HepG2 (cell line): ENCODE results near the gene HSPA13. TPM values are rescaled to one million over a fixed set of nuclear protein-coding genes. Genes with fewer than 3 reads are reported as not detected.

Experiments used
- HMGXB3 ChIP-seq: sonication (generic); formaldehyde crosslinking; IDR thresholded peaks from 2 replicates; pipeline ENCODE4 v1.4.0; 2020; ENCODE audit warnings: missing genetic modification reagents, borderline replicate concordance
- HNF1B ChIP-seq: sonication (generic); formaldehyde crosslinking; IDR thresholded peaks from 2 replicates; pipeline ENCODE4 v1.5.1; 2020; ENCODE audit warnings: mild to moderate bottlenecking, moderate library complexity, missing genetic modification reagents
- KAT8 ChIP-seq: IDR thresholded peaks from 2 replicates; pipeline ENCODE4 v1.6.1; 2016; ENCODE audit warnings: missing genetic modification reagents, missing compliant biosample characterization
- KLF11 ChIP-seq: IDR thresholded peaks from 2 replicates; pipeline ENCODE4 v1.6.1; 2016; ENCODE audit warnings: missing compliant biosample characterization
- MIER2 ChIP-seq: IDR thresholded peaks from 2 replicates; pipeline ENCODE4 v1.6.1; 2016; ENCODE audit warnings: missing biosample characterization, missing genetic modification reagents
- POLR2AphosphoS2 ChIP-seq: IDR thresholded peaks from 2 replicates; pipeline ENCODE4 v1.6.1; 2011; ENCODE audit warnings: low read depth, low read length, improper control_type of control experiment
- PREB ChIP-seq: sonication (generic); formaldehyde crosslinking; IDR thresholded peaks from 2 replicates; pipeline ENCODE4 v1.4.0; 2020; ENCODE audit warnings: missing genetic modification reagents
- REL ChIP-seq: sonication (generic); formaldehyde crosslinking; conservative IDR thresholded peaks from 2 replicates; pipeline ENCODE4 v1.8.0; 2022; ENCODE audit warnings: mild to moderate bottlenecking, missing genetic modification reagents, moderate library complexity
- RFX5 ChIP-seq: IDR thresholded peaks from 2 replicates; pipeline ENCODE4 v1.6.1; 2011; ENCODE audit warnings: low read depth, low read length, improper control_type of control experiment
- SALL1 ChIP-seq: sonication (generic); formaldehyde crosslinking; IDR thresholded peaks from 2 replicates; pipeline ENCODE4 v1.8.0; 2022; ENCODE audit warnings: mild to moderate bottlenecking, missing genetic modification reagents
- TCF7L2 ChIP-seq: IDR thresholded peaks from 2 replicates; pipeline ENCODE4 v1.6.1; 2011; ENCODE audit warnings: mild to moderate bottlenecking, low read depth, low read length, moderate library complexity
- THYN1 ChIP-seq: sonication (generic); formaldehyde crosslinking; IDR thresholded peaks from 2 replicates; pipeline ENCODE4 v1.8.1; 2023; ENCODE audit warnings: low read depth, mild to moderate bottlenecking, moderate library complexity, missing genetic modification reagents, borderline replicate concordance
- YEATS2 ChIP-seq: sonication (generic); formaldehyde crosslinking; IDR thresholded peaks from 2 replicates; pipeline ENCODE4 v1.4.0; 2020; ENCODE audit warnings: missing genetic modification reagents, borderline replicate concordance
- ZFP37 ChIP-seq: sonication (generic); formaldehyde crosslinking; IDR thresholded peaks from 2 replicates; pipeline ENCODE4 v1.4.0; 2020; ENCODE audit warnings: missing genetic modification reagents, borderline replicate concordance
- ZFYVE20 ChIP-seq: sonication (generic); formaldehyde crosslinking; IDR thresholded peaks from 2 replicates; pipeline ENCODE4 v1.8.0; 2023; ENCODE audit warnings: low read depth, mild to moderate bottlenecking, moderate library complexity, missing genetic modification reagents, borderline replicate concordance
- ZMYM2 ChIP-seq: sonication (generic); formaldehyde crosslinking; IDR thresholded peaks from 2 replicates; pipeline ENCODE4 v1.8.0; 2022; ENCODE audit warnings: mild to moderate bottlenecking, missing genetic modification reagents
- ZSCAN9 ChIP-seq: IDR thresholded peaks from 2 replicates; pipeline ENCODE4 v1.6.1; 2016; ENCODE audit warnings: borderline replicate concordance
- polyA plus RNA-seq, 8 experiments: library from polyadenylated mRNA; depleted of rRNA in 3 of 8; stranded (reverse) in 7 of 8; unstranded in 1 of 8; fragments of >200 nt; fragmentation: Illumina TruSeq in 4 of 8; extraction: Trizol in 4 of 8; gene quantifications; 2 replicates each; pipeline versions ENCODE4 v1.2.1 to v1.2.3, GENCODE V29; 2011 to 2016; ENCODE audit warnings: low read depth in 4 of 8, missing spikeins in 1 of 8, mixed read lengths in 1 of 8; ENCODE audit not compliant: insufficient read depth in 1 of 8
- total RNA-seq, 5 experiments: library from RNA; depleted of rRNA; stranded (reverse); fragments of >200 nt; fragmentation: Illumina TruSeq; extraction: Trizol; gene quantifications; 2 replicates each; pipeline ENCODE4 v1.2.3, GENCODE V29; 2016; ENCODE audit warnings: low read depth in 1 of 5
- TF ChIP-seq, protein P1 (sequence below): sonication (generic); formaldehyde crosslinking; IDR thresholded peaks from 2 replicates; pipeline ENCODE4 v1.9.0; 2021; ENCODE audit warnings: missing genetic modification reagents, borderline replicate concordance
- TF ChIP-seq, protein P2 (sequence below): sonication (generic); formaldehyde crosslinking; IDR thresholded peaks from 2 replicates; pipeline ENCODE4 v1.5.1; 2020; ENCODE audit warnings: missing genetic modification reagents, mild to moderate bottlenecking, borderline replicate concordance

Gene HSPA13
- total and polyA plus RNA-seq, 2 of the 13 experiments (the other 11 are each of a cell fraction or from before 2014, with no cell fraction given), result 21.2 to 28.4 TPM

- peak; percentile 50; the same call in 1 of the 2 replicates for TF ChIP-seq SALL1 (CRISPR knock-in tag)
- TF ChIP-seq PREB (CRISPR knock-in tag), result no peak
- no peak for TF ChIP-seq POLR2AphosphoS2
- no peak for TF ChIP-seq ZSCAN9 (CRISPR knock-in tag)
- TF ChIP-seq ZFP37, result no peak
- peak; percentile 81 for TF ChIP-seq YEATS2 (CRISPR knock-in tag)
- no peak for TF ChIP-seq HMGXB3 (CRISPR knock-in tag)
- no peak for TF ChIP-seq ZFYVE20 (CRISPR knock-in tag)
- no peak for TF ChIP-seq KLF11
- TF ChIP-seq THYN1 (CRISPR knock-in tag), result no peak
- TF ChIP-seq KAT8, result peak; percentile 69
- no peak for TF ChIP-seq REL (CRISPR knock-in tag)
- TF ChIP-seq, protein P1, sequence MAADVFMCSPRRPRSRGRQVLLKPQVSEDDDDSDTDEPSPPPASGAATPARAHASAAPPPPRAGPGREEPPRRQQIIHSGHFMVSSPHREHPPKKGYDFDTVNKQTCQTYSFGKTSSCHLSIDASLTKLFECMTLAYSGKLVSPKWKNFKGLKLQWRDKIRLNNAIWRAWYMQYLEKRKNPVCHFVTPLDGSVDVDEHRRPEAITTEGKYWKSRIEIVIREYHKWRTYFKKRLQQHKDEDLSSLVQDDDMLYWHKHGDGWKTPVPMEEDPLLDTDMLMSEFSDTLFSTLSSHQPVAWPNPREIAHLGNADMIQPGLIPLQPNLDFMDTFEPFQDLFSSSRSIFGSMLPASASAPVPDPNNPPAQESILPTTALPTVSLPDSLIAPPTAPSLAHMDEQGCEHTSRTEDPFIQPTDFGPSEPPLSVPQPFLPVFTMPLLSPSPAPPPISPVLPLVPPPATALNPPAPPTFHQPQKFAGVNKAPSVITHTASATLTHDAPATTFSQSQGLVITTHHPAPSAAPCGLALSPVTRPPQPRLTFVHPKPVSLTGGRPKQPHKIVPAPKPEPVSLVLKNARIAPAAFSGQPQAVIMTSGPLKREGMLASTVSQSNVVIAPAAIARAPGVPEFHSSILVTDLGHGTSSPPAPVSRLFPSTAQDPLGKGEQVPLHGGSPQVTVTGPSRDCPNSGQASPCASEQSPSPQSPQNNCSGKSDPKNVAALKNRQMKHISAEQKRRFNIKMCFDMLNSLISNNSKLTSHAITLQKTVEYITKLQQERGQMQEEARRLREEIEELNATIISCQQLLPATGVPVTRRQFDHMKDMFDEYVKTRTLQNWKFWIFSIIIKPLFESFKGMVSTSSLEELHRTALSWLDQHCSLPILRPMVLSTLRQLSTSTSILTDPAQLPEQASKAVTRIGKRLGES (CRISPR knock-in tag), result no peak
- TF ChIP-seq HNF1B (CRISPR knock-in tag), result 0 out of 2 replicates have a peak, but pooled peaks have one; percentile 16
- no peak for TF ChIP-seq RFX5
- TF ChIP-seq MIER2 (CRISPR knock-in tag), result no peak
- no peak for TF ChIP-seq TCF7L2
- no peak for TF ChIP-seq ZMYM2 (CRISPR knock-in tag)
- TF ChIP-seq, protein P2, sequence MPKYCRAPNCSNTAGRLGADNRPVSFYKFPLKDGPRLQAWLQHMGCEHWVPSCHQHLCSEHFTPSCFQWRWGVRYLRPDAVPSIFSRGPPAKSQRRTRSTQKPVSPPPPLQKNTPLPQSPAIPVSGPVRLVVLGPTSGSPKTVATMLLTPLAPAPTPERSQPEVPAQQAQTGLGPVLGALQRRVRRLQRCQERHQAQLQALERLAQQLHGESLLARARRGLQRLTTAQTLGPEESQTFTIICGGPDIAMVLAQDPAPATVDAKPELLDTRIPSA (CRISPR knock-in tag), result no peak
These were observed at the start of gene HSPA13 (continued) for GRCh38 chr21:14382835-14383595.
